HG02763 (cell line): ENCODE results near the gene DHX58.

Experiments
- ATAC-seq: cut with Tn5 transposase; IDR thresholded peaks from one replicate; pipeline ENCODE4 v1.9.1; 2021; ENCODE audit warnings: mild to moderate bottlenecking, moderate library complexity; ENCODE audit not compliant: unreplicated experiment

DHX58 gene

DNA sequence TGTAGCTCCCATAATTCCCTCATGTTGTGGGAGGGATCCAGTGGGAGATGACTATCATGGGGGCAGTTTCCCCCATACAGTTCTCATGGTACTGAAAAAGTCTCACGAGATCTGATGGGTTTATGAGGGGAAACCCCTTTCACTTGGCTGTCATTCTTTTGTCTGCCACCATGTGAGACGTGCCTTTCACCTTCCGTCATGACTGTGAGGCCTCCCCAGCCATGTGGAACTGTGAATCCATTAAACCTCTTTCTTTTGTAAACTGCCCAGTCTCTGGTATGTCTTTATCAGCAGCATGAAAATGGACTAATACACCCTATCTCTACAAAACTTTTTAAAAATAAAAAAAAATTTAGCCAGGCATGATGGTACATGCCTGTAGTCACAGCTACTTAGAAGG, 55.9 kb downstream of the DHX58 start:
- ATAC-seq: no peak

DNA sequence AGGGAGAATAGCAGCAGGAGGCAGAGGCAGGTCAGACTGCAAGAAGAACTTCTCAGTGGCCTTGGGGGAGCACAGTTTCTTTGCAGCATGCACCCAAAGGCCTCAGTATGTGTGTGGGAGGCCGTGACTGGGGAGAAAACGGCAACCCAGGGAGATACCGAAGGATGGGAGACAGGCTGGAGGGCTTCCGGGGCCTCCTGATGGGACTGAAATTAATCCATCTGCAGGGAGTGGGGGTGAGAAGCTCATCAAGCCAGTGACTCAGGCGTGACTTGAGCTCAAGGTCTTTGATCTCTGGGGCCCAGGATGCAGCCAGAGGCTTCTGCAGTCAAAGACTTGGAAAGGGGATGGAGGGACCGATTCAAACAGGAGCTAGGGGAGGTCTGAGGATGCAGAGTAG, 57.0 kb downstream of the DHX58 start:
- ATAC-seq: no peak

DNA sequence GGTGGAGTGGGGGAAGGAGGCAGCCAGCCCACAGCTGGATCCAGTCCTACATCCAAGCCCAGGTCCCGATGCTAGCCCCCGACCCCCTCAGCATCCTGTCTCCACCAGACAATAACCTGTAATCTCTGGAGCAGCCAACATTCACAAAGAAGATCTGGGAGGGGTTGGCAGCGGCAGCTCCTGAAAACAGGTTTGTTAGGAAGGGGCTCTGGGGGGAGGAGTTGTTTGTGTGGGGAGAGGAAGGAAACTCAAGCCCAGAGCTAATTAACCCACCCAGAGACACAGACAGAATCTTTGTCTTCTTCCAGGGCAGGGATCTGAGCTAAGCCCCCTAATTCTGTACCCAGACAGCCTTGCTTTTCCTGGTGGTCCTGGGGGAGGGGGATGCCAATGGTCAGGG, 57.5 kb downstream of the DHX58 start:
- no peak for ATAC-seq

DNA sequence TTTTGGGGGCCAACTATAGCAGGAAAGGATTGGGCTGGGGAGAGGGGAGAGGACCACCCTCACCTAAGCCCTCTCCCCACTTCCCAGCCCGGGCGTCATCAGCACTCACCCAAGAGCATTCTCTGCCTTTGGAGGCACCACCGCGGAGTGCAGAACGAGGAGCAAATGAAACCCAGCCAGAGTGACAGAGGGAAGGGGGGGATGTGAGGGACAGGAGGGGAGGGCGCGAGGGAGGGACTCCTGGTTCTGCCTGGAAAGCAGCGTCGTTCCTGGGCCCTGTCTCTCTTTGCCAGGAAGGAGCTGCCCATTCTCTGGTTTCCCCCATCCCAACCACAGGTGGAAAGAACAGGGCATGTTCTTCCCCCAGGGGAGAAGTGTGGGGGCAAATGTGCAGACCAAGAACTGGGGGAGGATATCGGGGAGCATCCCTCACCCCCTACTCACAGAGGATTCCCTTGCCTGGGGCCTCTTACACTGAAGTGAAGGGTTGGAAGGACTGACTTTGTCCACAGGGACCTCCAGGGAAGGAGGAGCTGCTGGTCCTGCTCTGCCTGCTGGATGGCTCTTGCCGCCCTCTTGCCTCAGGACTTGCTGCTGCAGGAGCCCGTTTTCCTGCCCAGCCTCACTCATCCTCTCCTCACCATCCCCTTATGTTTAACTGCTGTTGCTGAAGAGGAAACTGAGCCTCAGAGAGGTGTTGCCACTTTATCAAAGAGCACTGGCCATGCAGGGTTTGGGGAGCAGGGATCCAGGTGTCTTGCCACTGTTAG, 58.6 kb downstream of the DHX58 start:
- no peak for ATAC-seq

DNA sequence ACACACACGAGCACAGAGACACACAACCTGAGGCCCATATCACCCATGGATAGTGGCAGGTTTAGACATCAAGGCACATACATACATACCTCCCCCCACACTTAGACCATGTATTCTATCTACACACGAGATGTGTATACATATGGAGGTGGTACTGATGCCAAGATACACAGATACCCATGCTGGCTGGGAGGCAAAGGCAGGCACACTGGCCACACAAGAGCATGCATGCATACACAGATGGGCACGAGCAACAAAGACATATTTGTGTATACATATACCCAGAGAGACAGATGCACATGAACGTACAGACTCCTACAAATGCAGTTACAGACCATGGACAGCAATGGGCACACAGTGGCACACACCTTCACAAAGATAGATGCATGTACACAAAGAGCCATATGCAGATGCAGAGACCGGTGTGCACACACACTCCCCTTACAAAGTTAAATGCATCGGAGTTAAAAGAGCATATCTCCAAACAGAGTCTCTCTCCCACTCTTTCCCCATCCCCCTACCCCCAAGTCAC, 60.1 kb downstream of the DHX58 start:
- no peak for ATAC-seq

DNA sequence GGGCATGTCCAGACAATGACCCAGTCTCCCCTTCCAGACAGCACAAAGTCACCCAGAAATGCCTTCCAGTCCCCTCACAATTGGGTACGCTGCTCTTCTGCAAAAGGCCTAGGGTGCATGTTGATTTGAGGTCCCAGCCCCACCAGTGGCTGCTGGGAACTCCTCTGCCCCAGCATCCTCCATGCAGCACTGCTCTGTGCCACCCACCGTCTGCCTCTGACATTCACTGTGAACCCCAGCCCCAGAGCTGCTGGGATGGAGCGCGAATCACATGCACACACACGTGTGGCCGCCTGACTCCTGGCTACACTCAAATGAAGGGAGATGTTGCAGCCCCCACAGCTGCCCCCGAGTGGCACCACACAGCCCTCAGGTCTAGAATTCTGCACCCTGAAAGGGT, 60.9 kb downstream of the DHX58 start:
- ATAC-seq: no peak
